ENCODE measurements around the gene PMFBP1. TPM values are rescaled to one million over a fixed set of nuclear protein-coding genes. Genes with fewer than 3 reads are reported as not detected.

The PMFBP1 gene
- total RNA-seq, 1 experiment from 2014 or later, result 0.55 TPM

DNA sequence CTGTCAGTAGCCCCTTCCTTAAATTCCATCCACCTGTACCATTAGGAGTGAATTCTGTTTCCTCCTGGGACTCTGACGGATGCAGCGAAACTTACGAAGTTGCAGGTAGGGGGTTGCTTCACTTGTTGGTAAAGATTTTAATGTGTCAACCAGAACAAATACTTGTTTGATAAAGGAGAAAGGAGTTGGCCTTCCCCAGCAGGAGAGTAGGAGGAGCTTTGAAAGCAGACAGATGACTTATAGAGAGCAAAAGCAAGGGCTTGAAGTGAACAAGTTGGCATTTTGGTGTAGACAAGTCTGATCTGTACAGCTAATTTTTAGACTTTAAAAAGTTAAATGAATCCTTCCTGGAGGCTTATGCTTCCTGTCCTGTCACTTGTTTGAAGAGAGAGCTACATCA lies 38.1 kb upstream of the PMFBP1 start:
- Histone ChIP-seq H4K20me1 (ENCODE audit: insufficient read depth) (no peaks in the 10 kb centered on the region), H3K27ac (no peak overlapping the region), H3K27me3 (ENCODE audit: insufficient read depth, low read depth) (peaks cover 76% of the 10 kb centered on the region), H3F3A (ENCODE audit: insufficient read depth, low read depth) (no peaks in the 10 kb centered on the region), H3K4me3 (no peak overlapping the region), H3K9me2 (ENCODE audit: insufficient read depth) (no peaks in the 10 kb centered on the region), H2AFZ (no peak overlapping the region), H3K9me3 (ENCODE audit: insufficient read depth, low read depth) (no peaks in the 10 kb centered on the region), H3K36me3 (ENCODE audit: low read depth) (no peaks in the 10 kb centered on the region), H3K4me1 (replicated peaks; ENCODE audit: insufficient read depth) (no peaks in the 10 kb centered on the region), H3K79me2 (ENCODE audit: low read depth) (no peaks in the 10 kb centered on the region), H3K4me2 (no peak overlapping the region)
- BruUV-seq (replicated peaks), result no TSS peak
- ChIA-PET CTCF (no interaction called here), POLR2A (ENCODE audit: unreplicated experiment) (no interaction called here)
- intact Hi-C loops (cut with micrococcal nuclease; ENCODE audit: unreplicated experiment), result no loop called here
- no peak for TF ChIP-seq EZH2 (IDR thresholded peaks at IDR 0.05; ENCODE audit: low read depth)
- no peak for TF ChIP-seq CTCF (conservative IDR thresholded peaks at IDR 0.05)
- DNase-seq, result no peak

DNA sequence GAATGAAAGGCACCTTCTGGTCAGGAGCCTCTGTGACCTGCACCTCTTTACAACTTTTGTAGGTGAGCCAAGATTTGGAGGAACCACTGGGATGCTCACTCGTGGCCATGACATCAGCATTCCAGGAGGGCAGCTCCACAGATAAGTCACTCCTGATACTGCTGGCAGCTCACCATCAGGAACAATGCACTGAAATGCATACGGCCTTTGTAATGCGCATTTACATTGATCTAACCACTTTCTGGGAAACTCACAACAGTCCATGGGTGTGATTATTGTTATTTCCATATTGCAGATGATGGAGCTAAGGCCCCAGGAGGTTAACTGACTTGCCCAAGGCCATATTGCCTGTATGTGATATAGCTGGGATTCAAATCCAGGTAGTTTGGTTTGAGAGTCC lies 34.3 kb upstream of the PMFBP1 start:
- Histone ChIP-seq H3K4me2 (no peak overlapping the region), H3K79me2 (ENCODE audit: low read depth) (no peaks in the 10 kb centered on the region), H3K9me3 (ENCODE audit: insufficient read depth, low read depth) (no peaks in the 10 kb centered on the region), H4K20me1 (ENCODE audit: insufficient read depth) (no peaks in the 10 kb centered on the region), H2AFZ (no peak overlapping the region), H3K4me3 (no peak overlapping the region), H3K36me3 (ENCODE audit: low read depth) (no peaks in the 10 kb centered on the region), H3K27me3 (ENCODE audit: insufficient read depth, low read depth) (peaks cover 64% of the 10 kb centered on the region), H3K9me2 (ENCODE audit: insufficient read depth) (no peaks in the 10 kb centered on the region), H3F3A (ENCODE audit: insufficient read depth, low read depth) (no peaks in the 10 kb centered on the region), H3K27ac (no peak overlapping the region), H3K4me1 (replicated peaks; ENCODE audit: insufficient read depth) (no peaks in the 10 kb centered on the region)
- CTCF ChIA-PET, result no interaction called here
- no peak for DNase-seq
- intact Hi-C loops (cut with micrococcal nuclease; ENCODE audit: unreplicated experiment), result no loop called here
- POLR2A ChIA-PET (ENCODE audit: unreplicated experiment), result no interaction called here
- no TSS peak for BruUV-seq (replicated peaks)
- TF ChIP-seq EZH2 (IDR thresholded peaks at IDR 0.05; ENCODE audit: low read depth) (no peak), CTCF (conservative IDR thresholded peaks at IDR 0.05) (no peak)

GRCh38 chr16:72203401-72203800 lies 31.4 kb upstream of the PMFBP1 start:
- H3K36me3 ChIP-seq (ENCODE audit: low read depth), result no peaks in the 10 kb centered on the region
- no peak overlapping the region for H3K4me3 ChIP-seq
- no peaks in the 10 kb centered on the region for H3K9me2 ChIP-seq (ENCODE audit: insufficient read depth)
- CTCF ChIA-PET, result no interaction called here
- H2AFZ ChIP-seq, result no peak overlapping the region
- TF ChIP-seq EZH2 (IDR thresholded peaks at IDR 0.05; ENCODE audit: low read depth) (no peak), CTCF (conservative IDR thresholded peaks at IDR 0.05) (no peak)
- POLR2A ChIA-PET (ENCODE audit: unreplicated experiment), result no interaction called here
- no peak overlapping the region for H3K4me2 ChIP-seq
- intact Hi-C loops (cut with micrococcal nuclease; ENCODE audit: unreplicated experiment), result no loop called here
- no peaks in the 10 kb centered on the region for H3K9me3 ChIP-seq (ENCODE audit: insufficient read depth, low read depth)
- BruUV-seq (replicated peaks), result no TSS peak
- H3F3A ChIP-seq (ENCODE audit: insufficient read depth, low read depth), result no peaks in the 10 kb centered on the region
- H3K27ac ChIP-seq, result no peak overlapping the region
- no peaks in the 10 kb centered on the region for H3K4me1 ChIP-seq (replicated peaks; ENCODE audit: insufficient read depth)
- no peaks in the 10 kb centered on the region for H3K79me2 ChIP-seq (ENCODE audit: low read depth)
- H4K20me1 ChIP-seq (ENCODE audit: insufficient read depth), result no peaks in the 10 kb centered on the region
- H3K27me3 ChIP-seq (ENCODE audit: insufficient read depth, low read depth), result peaks cover 59% of the 10 kb centered on the region
- DNase-seq, result no peak

Measured in PC-9 (cell line).